OCI-LY7 (cell line): Measurements from ENCODE around the gene VEGFA. TPM values are rescaled to one million over a fixed set of nuclear protein-coding genes. Genes with fewer than 3 reads are reported as not detected.

ENCODE experiments used
- BruUV-seq: library from RNA; stranded (reverse); fragments of 400-500 nt; replicated peaks from 2 replicates; lab custom pipeline; 2021; lab: Mats Ljungman, UMichigan
- CTCF ChIA-PET: fragments of 300-600 bp; sonication (Branson Sonifier 250); formaldehyde crosslinking; loops from one replicate; lab custom pipeline; 2022; ENCODE audit warnings: antibody characterized with exemption; ENCODE audit not compliant: unreplicated experiment; lab: Charles Lee
- POLR2A ChIA-PET: fragments of 300-600 bp; sonication (Branson Sonifier 250); formaldehyde crosslinking; loops from one replicate; lab custom pipeline; 2022; ENCODE audit warnings: antibody characterized with exemption; lab: Charles Lee
- DNase-seq: peaks from one replicate; pipeline ENCODE4 v3.0.0-alpha.2; 2015; ENCODE audit warnings: low spot score
- H2AFZ ChIP-seq: fragments of 200-600 bp; sonication (generic), shearing (Covaris generic); 2 replicates; pipeline ENCODE4 v1.6.1; 2014; ENCODE audit warnings: mild to moderate bottlenecking, antibody characterized with exemption, low read length, moderate library complexity
- H3K27ac ChIP-seq: fragments of 200-600 bp; sonication (generic); 2 replicates; pipeline ENCODE4 v1.5.1; 2014; ENCODE audit warnings: mixed run types, low read depth, mild to moderate bottlenecking, moderate library complexity, low read length, inconsistent platforms; ENCODE audit not compliant: poor library complexity, severe bottlenecking
- H3K36me3 ChIP-seq: fragments of 200-600 bp; sonication (generic); 2 replicates; pipeline ENCODE4 v1.6.1; 2014; ENCODE audit warnings: mild to moderate bottlenecking, antibody characterized with exemption, low read length, moderate library complexity, mixed read lengths; ENCODE audit not compliant: insufficient read depth
- H3K4me1 ChIP-seq: fragments of 200-600 bp; sonication (generic); 2 replicates; pipeline ENCODE4 v1.5.1; 2014; ENCODE audit warnings: mild to moderate bottlenecking, low read length; ENCODE audit not compliant: insufficient read depth, poor library complexity, severe bottlenecking
- H3K4me2 ChIP-seq: fragments of 200-600 bp; sonication (generic); 2 replicates; pipeline ENCODE4 v1.6.1; 2014; ENCODE audit warnings: mild to moderate bottlenecking, low read length
- H3K4me3 ChIP-seq: fragments of 200-600 bp; sonication (generic); 2 replicates; pipeline ENCODE4 v1.5.1; 2014; ENCODE audit warnings: mild to moderate bottlenecking, low read depth, low read length; ENCODE audit not compliant: poor library complexity, severe bottlenecking
- H3K79me2 ChIP-seq: fragments of 200-600 bp; sonication (generic); 2 replicates; pipeline ENCODE4 v1.6.1; 2016; ENCODE audit warnings: low read depth, mild to moderate bottlenecking, low read length, moderate library complexity, mixed read lengths; ENCODE audit not compliant: insufficient read depth
- H3K9me2 ChIP-seq: fragments of 200-600 bp; sonication (generic); 2 replicates; pipeline ENCODE4 v1.6.1; 2016; ENCODE audit warnings: mild to moderate bottlenecking, low read length, mixed read lengths; ENCODE audit not compliant: insufficient read depth
- H3K9me3 ChIP-seq: fragments of 200-600 bp; sonication (generic); 2 replicates; pipeline ENCODE4 v1.6.1; 2014; ENCODE audit warnings: mild to moderate bottlenecking, mixed run types, low read length, mixed read lengths
- H4K20me1 ChIP-seq: fragments of 200-600 bp; sonication (generic); 2 replicates; pipeline ENCODE4 v1.6.1; 2014; ENCODE audit warnings: mild to moderate bottlenecking, antibody characterized with exemption, low read length, moderate library complexity, mixed read lengths; ENCODE audit not compliant: insufficient read depth
- EZH2phosphoT487 ChIP-seq: fragments of 200-600 bp; sonication (generic); IDR thresholded peaks from 2 replicates; pipeline ENCODE4 v1.6.1; 2018; ENCODE audit warnings: low read depth, borderline replicate concordance, mild to moderate bottlenecking, mixed run types, antibody characterized with exemption, low read length, moderate library complexity, mixed read lengths
- intact Hi-C: fragments of 100-400 bp; cut with micrococcal nuclease; formaldehyde crosslinking; loops from one replicate; pipeline ENCODE4 v1.10.0; 2022; ENCODE audit not compliant: unreplicated experiment
- total RNA-seq, 2 experiments: library from RNA; depleted of rRNA in 1 of 2; stranded (reverse); fragments of >200 nt in 1 of 2; shearing (Covaris generic) in 1 of 2; gene quantifications; 2 replicates each; pipeline ENCODE4 v1.2.3, GENCODE V29; 2014 to 2022
- TF ChIP-seq, protein P1 (sequence below): fragments of 200-600 bp; sonication (generic); conservative IDR thresholded peaks from 2 replicates; pipeline ENCODE4 v1.5.1; 2014; ENCODE audit warnings: mild to moderate bottlenecking, antibody characterized with exemption, low read length, moderate library complexity, mixed read lengths

Gene VEGFA
- total RNA-seq, 2 experiments from 2014 or later: 59.7 to 88.5 TPM

DNA sequence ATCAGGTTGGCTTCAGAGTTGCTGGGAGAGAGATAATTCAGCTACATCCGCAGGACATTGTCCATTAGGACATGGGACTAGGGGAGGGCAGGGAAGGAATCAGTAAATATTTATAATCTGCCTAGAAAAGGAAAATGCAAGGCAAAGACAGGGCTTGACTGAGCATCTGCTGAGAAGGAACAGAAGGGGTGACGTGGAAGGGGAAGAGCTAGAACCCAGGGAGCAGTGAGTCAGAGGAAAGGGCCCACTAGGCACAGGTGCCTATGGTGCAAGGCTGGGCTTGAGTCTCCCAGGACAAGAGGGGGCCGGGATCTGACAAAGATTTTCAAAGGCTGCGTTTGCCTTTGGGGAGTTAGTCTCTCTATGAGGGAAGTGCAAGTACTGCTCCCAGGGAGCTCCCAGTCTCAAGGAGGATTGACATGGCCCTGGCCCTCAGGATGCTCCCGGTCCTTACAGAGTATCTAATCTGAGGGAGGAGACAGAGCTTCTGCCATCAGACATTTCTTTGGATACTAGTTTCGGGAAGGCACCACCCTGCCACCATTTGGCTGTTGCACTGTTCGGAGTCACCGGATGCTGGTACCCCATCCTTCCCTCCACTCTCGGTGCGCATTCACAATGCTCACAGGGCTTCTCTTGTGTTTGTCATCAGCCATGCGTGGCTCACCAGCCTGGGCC is 21.9 kb downstream of the VEGFA start:
- H3K4me2 ChIP-seq: no peak overlapping the region
- no peaks in the 10 kb centered on the region for H3K4me1 ChIP-seq
- no peaks in the 10 kb centered on the region for H3K36me3 ChIP-seq
- no peak overlapping the region for H2AFZ ChIP-seq
- H3K9me2 ChIP-seq: no peaks in the 10 kb centered on the region
- no peaks in the 10 kb centered on the region for H3K79me2 ChIP-seq
- no peaks in the 10 kb centered on the region for H3K9me3 ChIP-seq
- H3K27ac ChIP-seq: no peak overlapping the region
- DNase-seq: no peak
- TF ChIP-seq, protein P1, sequence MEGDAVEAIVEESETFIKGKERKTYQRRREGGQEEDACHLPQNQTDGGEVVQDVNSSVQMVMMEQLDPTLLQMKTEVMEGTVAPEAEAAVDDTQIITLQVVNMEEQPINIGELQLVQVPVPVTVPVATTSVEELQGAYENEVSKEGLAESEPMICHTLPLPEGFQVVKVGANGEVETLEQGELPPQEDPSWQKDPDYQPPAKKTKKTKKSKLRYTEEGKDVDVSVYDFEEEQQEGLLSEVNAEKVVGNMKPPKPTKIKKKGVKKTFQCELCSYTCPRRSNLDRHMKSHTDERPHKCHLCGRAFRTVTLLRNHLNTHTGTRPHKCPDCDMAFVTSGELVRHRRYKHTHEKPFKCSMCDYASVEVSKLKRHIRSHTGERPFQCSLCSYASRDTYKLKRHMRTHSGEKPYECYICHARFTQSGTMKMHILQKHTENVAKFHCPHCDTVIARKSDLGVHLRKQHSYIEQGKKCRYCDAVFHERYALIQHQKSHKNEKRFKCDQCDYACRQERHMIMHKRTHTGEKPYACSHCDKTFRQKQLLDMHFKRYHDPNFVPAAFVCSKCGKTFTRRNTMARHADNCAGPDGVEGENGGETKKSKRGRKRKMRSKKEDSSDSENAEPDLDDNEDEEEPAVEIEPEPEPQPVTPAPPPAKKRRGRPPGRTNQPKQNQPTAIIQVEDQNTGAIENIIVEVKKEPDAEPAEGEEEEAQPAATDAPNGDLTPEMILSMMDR: no peak
- no peak for TF ChIP-seq EZH2phosphoT487
- ChIA-PET POLR2A (no interaction called here), CTCF (no interaction called here)
- H3K4me3 ChIP-seq: no peak overlapping the region
- no TSS peak for BruUV-seq
- intact Hi-C loops: no loop called here
- no peaks in the 10 kb centered on the region for H4K20me1 ChIP-seq

DNA sequence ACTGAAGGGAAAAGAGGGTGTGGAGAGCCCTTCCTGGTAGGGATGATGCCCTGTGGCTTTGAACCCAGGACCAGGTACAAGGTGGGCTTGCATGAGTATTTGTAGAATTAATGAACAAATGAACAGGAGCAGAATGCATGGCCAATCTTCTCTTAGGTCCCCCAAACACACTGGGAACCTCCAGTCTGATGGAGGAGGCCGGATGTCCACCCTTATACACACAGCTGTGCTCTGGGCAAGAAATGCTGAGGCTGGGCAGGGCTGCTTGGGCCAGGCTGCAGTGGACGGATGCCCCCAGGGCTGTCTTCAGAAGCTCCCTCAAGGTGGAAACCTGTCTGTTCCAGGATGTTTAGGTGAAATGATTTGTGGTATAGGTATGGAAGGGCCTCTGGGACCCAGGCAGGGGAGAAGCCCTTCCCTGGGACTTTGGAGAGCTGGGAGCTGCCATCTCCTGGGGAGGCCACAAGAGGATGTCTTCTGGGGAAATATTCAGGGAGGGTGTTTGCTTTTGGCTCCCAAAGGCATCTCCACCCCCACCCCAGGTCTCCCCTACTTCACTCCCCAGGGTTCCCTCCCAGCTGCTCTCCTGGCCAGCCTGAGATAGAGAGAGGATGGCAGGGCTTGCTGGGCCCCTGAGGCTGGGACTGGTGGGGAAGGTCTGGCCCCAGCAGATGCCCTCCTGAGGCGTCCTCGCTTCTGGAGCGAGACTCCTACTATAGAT is 23.3 kb downstream of the VEGFA start:
- Histone ChIP-seq H3K4me2 (no peak overlapping the region), H3K36me3 (no peaks in the 10 kb centered on the region), H4K20me1 (no peaks in the 10 kb centered on the region), H3K79me2 (no peaks in the 10 kb centered on the region), H3K4me3 (no peak overlapping the region), H2AFZ (no peak overlapping the region), H3K9me3 (no peaks in the 10 kb centered on the region), H3K27ac (no peak overlapping the region), H3K9me2 (no peaks in the 10 kb centered on the region), H3K4me1 (no peaks in the 10 kb centered on the region)
- no TSS peak for BruUV-seq
- ChIA-PET POLR2A (no interaction called here), CTCF (no interaction called here)
- intact Hi-C loops: no loop called here
- TF ChIP-seq EZH2phosphoT487: no peak
- TF ChIP-seq, protein P1: no peak
- DNase-seq: no peak

DNA sequence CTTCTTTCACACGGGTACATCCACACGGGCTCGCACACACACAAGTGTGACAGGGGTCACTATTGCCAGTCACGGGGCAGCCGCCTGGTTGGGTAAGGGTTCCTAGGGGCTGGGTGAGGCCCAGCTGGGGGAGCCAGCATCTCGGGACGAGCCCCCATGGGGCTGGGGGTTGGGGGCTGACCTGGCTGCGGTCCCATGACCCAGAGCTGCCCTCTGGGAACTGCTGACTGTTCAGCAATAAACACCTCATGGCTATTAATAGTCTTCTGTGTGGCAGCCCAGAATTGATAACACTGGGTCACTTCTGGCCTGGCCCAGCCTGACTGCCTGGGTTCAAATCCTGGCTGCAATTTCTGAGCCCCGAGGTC is 23.8 kb downstream of the VEGFA start:
- H3K36me3 ChIP-seq: no peaks in the 10 kb centered on the region
- no peaks in the 10 kb centered on the region for H4K20me1 ChIP-seq
- no peak overlapping the region for H2AFZ ChIP-seq
- no peak for TF ChIP-seq EZH2phosphoT487
- TF ChIP-seq, protein P1: no peak
- no peak for DNase-seq
- intact Hi-C loops: no loop called here
- no peak overlapping the region for H3K4me2 ChIP-seq
- ChIA-PET POLR2A (interaction anchor here (1.0 kb wide), 1 partner anchor 24 kb away, joined by 3 read pairs; no protein-coding TSS in a partner anchor), CTCF (no interaction called here)
- BruUV-seq: no TSS peak
- no peak overlapping the region for H3K27ac ChIP-seq
- H3K4me1 ChIP-seq: no peaks in the 10 kb centered on the region
- no peak overlapping the region for H3K4me3 ChIP-seq
- no peaks in the 10 kb centered on the region for H3K79me2 ChIP-seq
- no peaks in the 10 kb centered on the region for H3K9me3 ChIP-seq
- no peaks in the 10 kb centered on the region for H3K9me2 ChIP-seq
